ENCODE data around the gene RAMP2. TPM values are rescaled to one million over a fixed set of nuclear protein-coding genes. Genes with fewer than 3 reads are reported as not detected.
"Not testable (repeated sequence)": the region's sequence is repeated elsewhere in the genome, so short reads cannot be mapped to it uniquely, and the experiment has no call there.

The RAMP2 gene, protein sequence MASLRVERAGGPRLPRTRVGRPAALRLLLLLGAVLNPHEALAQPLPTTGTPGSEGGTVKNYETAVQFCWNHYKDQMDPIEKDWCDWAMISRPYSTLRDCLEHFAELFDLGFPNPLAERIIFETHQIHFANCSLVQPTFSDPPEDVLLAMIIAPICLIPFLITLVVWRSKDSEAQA
- 41.3 TPM for total RNA-seq
- long read RNA-seq, transcript RAMP2-201 (4 exons, 780 nt), result major isoform, 13 of 13 reads
- long read RNA-seq, partial matches to known transcripts, result 0 of 13 reads
- long read RNA-seq, other reads (novel, unspliced or antisense), result 0 of 13 reads

DNA sequence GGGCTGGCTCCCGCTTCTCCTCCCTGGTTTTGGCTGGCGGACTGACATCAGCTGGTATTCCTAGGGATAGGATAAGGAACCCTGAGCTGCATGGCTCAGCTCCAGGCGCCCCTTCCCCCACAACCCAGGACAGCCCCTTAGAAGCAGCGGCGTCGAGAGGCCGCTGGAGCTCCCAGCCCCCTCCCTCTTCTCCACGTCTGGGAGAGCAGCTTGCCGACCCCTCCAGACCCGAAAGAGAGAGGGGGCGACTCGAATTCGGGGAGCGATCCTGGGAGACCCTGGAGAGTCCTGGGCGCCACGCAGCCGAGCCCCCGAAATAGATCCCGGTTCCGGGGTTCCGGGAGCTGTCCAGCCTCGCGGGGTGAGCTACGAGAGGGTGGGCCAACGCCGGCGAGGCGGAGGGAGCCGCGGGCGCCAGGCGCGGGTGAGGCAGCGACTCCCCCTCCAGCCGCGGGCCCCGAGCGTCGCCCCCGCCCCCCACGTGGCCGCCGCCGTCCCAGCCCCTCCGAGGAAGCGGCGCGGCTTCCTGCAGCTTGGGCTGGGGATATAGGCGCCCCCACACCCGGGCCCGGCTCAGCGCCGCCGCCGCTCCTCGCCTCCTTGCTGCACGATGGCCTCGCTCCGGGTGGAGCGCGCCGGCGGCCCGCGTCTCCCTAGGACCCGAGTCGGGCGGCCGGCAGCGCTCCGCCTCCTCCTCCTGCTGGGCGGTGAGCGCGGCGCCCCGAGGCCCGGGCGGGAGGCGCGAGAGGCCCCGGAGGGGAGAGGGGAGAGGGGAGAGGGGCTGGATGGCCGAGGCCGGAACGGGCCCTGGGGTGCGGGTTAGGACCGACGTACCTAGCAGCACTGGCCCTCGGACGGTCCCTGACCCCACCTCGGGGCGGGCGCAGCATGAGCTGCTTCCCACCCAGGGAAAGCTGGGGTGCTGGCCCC lies at the start of gene RAMP2:
RAMP2 (plus strand) TSS at position 576 of the 930 bp plus-strand sequence; CDS start at position 611, 35 bp downstream.
- DNase-seq (ENCODE audit: missing footprints) (no peak), ATAC-seq (peak; percentile 47)
- intact Hi-C loops (cut with DNase I), result loop anchor here (5.0 kb wide), 1 partner anchor 184 kb away; the partner anchor contains the start of gene PSMC3IP

DNA sequence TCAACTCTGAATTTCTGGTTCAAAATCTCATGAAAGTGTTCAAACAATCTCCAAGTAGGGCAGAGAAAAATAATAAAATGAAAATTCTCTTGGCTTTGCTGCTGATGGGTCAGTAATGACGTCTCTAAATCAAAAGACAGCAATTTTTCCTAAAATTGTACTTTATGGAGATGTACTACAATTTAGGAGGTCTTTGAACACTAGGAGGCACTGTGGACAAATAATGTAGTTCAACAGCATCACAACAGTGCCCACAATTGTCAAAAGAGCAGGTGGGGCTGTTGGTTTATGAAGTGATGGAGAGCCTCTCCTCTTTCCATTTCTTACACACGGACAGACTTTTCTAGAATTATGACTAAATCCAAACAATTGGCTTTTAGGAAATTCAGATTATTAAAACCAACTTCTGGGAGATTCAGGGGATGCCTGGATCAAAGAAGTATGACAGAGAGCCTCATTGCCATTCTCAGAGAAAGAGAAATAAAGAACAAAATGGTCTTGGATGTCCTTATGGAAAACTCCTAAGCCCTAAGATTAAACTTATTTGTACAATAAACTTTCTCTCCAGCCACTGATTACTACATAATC lies 39.9 kb upstream of the RAMP2 start:
- intact Hi-C loops (cut with DNase I), result loop anchor here (1.0 to 2.0 kb wide), 2 partner anchors 42 to 104 kb away; partner anchors contain the start of gene BECN1
- DNase-seq (ENCODE audit: missing footprints) (no peak), ATAC-seq (peak; percentile 56)

DNA sequence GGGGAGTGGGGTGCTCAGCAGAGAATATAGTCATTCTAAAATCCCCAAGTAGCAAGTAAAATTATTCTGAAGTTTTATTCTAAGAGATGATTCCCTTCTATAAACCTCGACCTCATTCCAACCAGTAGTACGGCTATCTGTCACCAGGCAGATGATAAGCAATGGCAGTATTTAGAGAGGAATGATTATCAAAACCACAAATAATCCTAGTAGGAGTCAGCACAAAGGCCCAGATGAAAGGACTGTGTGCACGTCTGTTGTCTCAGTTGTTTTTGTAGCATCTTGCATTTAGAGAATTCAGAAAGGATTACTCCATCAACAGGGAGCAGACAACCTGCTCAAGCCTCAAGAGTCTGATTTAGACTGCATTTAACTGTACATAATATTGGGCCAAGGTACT lies 37.4 kb upstream of the RAMP2 start:
- intact Hi-C loops (cut with DNase I), result no loop called here
- DNase-seq (ENCODE audit: missing footprints) (no peak), ATAC-seq (no peak)

DNA sequence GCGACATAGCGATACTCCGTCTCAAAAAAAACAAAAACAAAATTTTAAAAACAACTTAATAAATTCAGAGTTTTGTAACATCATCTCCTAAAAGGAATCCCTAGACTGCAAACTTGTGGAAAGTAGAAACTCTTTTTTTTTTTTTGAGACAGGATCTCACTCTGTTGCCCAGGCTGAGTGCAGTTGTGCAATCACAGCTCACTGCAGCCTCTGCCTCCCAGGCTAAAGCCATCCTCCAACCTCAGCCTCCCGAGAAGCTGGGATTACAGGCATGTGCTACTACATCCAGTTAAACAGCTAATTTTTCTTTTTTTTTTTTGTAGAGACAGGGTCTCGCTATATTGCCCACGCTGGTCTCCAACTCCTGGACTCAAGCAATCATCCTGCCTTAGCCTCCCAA lies 35.9 kb upstream of the RAMP2 start:
- no peak for ATAC-seq
- intact Hi-C loops (cut with DNase I), result no loop called here

DNA sequence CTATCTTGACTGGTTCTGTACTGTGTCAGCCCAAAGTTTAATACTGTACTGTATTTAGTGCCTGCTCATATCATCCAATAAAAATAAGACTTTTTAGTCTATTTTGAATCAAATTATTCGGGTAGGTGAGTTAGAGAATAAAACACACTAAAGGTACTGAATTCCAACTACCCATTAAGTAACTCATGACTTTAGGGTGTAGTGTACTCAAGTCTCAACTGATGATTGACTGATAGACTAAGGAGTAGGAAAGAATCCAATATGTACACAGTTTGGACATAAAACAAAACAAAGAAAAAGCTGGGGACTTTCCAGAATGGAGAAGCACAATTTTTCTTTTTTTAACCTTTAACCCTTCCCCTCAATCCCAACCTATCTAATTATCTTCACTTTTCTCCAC lies 20.3 kb upstream of the RAMP2 start:
- no peak for ATAC-seq
- intact Hi-C loops (cut with DNase I), result no loop called here

More for the DNA sequence above, 35.9 kb upstream of the RAMP2 start:
- no peak for DNase-seq (ENCODE audit: missing footprints)

DNA sequence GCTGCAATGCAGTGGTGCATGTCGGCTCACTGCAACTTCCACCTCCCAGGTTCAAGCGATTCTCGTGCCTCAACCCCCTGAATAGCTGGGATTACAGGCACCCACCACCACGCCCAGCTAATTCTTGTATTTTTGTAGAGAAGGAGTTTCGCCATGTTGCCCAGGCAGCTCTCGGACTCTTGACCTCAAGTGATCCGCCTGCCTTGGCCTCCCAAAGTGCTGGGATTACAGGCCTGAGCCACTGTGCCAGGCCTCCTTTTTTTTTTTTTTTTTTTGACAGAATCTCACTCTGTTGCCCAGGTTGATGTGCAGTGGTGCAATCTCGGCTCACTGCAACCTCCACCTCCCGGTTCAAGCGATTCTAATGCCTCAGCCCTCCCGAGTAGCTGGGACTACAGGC lies 18.1 kb upstream of the RAMP2 start:
- ATAC-seq; DNase-seq (ENCODE audit: missing footprints); intact Hi-C loops (cut with DNase I): not testable (repeated sequence)

More for the DNA sequence above, 20.3 kb upstream of the RAMP2 start:
- no peak for DNase-seq (ENCODE audit: missing footprints)

DNA sequence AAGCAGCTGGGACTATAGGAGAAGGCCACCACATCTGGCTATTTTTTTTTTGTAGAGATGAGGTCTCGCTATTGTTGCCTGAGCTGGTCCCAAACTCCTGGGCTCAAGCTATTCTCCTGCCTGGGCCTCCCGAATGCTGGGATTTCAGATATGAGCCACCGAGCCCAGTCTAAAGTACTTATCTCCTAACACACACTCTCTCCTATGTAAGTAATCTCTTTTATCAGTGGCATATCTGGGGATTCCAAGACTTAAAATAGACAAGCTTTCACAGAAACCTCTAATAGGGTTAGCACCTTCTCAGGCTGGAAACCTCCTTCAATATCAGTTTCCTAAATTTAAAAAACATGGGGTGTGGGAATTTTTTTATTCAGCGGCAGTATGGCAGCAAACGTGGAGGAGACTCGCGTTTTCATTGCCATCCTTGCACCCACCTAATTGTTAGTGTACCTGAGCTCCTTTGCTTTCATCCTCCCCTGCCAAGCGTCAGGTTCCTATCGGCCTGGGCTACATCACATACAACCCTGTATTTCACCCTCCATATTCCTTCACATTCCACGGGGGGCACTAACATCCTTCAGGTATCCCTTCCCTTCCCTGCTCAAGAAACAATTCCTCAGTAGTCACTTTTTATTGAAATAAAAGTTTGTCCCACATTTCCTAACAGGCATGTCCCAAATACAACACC lies 17.3 kb upstream of the RAMP2 start:
- DNase-seq (ENCODE audit: missing footprints), result no peak
- ATAC-seq, result no peak
- intact Hi-C loops (cut with DNase I), result loop anchor here (1.0 kb wide), 1 partner anchor 20 kb away; no protein-coding TSS in a partner anchor

DNA sequence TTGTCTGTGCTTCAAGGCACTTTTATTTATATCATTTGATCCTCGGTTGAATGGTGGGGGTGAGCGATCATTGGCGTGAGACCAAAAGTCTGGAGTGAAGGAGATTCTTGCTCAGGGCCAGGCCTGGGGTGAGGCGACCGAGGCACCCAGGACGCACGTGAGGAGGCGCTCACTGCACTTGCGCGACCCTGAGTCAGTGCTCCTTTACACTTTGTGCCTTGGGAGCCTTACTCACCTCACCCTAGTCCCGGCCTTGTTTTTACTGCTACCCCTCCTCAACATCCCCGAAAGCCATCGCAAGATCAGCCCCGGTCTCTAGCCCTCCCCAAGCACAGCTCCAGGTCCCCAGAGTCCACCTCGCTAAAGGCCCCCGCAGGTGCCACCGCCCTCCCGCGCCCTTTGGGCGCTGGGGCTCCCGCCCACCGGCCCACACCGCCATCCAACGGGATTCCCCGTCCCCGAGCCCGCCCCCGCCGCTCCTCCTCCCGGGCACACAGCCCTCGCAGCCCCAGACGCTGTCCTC lies 16.7 kb upstream of the RAMP2 start:
- intact Hi-C loops (cut with DNase I), result loop anchor here (1.0 kb wide), 1 partner anchor 19 kb away; no protein-coding TSS in a partner anchor
- DNase-seq (ENCODE audit: missing footprints) (peak; percentile 86), ATAC-seq (peak; percentile 90)

DNA sequence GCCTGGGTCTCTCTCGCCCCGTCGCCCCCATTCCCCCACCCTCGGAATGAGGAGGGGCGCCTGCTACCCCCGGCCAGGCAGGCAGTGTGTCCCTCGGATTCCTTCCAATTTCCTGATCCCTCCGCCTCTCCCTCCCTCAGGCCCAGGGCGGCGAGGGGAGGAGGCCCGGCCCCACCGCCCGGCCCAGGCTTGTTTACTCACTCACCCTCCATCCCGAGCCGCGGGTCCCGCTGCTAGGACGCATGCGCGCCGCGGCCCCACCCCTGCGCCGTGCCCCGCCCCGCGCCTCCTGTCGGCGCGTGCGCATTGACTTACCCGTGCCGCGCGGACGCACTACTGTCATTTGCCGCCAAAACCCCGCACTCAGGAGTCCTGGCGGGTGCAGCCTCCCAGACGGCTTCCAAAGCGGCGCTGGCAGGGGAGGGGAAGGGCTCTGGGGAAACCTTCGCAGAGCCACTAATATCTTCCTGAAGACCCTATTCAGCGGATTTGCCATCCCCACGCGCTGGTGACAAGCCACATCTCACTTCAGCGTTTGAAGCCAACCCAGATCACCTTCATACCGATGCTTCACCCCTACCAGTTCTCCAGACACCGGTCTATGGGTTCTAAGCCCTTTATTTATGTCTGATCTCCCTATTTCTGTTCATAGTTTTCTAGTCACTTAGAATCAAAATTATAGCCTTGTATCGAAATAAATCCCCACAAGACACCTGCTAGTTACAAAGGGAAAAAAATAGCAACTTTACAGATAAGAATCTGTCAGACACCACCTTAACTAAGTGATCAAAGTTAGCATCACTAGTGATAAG lies 16.0 kb upstream of the RAMP2 start, which contains the start of gene EZH1:
EZH1 (minus strand) TSS at position 235 of the 812 bp plus-strand sequence. CDS start 16,099 bp downstream, outside the sequence.
- intact Hi-C loops (cut with DNase I), result loop anchor here (1.0 kb wide), 1 partner anchor 18 kb away; no protein-coding TSS in a partner anchor
- ATAC-seq (peak; percentile 97), DNase-seq (ENCODE audit: missing footprints) (peak; percentile 95)

DNA sequence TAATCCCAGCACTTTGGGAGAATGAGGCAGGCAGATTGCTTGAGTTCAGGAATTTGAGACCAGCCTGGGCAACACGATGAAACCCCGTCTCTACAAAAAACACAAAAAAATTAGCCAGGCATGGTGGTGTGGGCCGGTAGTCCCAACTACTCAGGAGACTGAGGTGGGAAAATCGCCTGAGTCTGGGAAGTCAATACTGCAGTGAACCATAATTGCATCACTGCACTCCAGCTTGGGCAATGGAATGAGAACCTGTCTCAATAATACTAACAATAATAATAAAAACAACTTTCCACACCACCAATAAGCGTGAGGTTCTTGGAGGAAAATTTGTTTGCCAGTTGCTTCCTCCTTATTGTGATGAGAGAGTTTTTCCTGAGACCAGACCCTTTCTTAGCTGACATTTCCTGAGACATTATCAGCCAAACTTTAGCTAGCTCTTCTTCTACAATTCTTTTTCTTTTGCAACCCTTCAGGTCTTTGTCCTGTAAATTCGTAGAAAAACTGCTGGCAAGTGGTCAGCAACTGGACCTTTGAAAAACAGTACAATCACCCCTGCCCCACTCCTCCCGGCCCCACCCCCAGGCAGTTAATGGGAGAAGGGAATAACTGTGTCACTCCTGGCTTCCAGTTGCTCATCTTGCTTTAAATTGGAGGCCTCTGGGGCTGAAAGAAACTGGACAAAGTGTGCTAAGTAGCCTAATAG lies 12.7 kb upstream of the RAMP2 start:
- intact Hi-C loops (cut with DNase I), result no loop called here
- DNase-seq (ENCODE audit: missing footprints), result peak; percentile 62
- no peak for ATAC-seq

DNA sequence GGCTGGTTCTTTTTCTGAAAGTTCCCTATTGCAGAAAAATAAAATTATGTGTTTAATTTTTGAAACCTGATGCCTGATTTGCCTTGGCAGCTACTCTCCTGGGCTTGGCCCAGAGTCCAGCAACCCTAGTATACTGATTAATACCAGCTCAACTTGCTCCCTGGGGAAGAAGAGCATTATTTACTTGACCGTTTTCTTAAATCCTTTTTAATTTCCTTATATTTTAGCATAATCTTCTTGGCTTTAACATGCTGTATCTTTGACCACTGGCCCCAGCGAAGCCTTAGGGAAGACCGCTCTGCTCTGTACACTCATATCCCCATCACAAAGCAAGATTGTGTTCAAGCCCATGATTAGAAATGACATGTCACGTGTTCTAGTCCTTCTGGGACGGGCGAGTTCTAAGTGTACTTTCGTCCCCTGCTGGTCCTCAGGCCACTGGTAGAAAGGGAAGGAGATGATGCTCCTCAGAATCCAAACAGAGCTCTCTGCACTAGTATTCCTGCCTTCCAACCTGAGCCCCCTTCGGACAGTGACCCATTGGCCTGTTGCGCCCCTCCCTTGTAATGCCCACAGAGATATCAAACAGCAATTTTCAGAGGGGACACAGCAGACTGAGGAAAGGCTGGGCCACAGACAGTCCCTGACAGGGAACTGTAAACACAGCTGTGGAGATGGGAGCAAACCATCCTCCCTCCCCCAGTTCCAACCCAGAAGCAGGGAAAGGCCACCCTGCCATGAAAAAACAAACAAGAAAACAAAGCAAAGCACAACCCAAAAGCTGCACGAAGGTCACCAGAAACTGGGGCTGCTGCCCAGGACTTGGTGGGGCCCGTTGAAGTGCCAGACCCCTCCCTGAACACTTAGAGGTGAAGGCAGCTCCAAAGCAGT lies 11.9 kb upstream of the RAMP2 start:
- ATAC-seq, result no peak
- peak; percentile 59 for DNase-seq (ENCODE audit: missing footprints)
- intact Hi-C loops (cut with DNase I), result no loop called here

DNA sequence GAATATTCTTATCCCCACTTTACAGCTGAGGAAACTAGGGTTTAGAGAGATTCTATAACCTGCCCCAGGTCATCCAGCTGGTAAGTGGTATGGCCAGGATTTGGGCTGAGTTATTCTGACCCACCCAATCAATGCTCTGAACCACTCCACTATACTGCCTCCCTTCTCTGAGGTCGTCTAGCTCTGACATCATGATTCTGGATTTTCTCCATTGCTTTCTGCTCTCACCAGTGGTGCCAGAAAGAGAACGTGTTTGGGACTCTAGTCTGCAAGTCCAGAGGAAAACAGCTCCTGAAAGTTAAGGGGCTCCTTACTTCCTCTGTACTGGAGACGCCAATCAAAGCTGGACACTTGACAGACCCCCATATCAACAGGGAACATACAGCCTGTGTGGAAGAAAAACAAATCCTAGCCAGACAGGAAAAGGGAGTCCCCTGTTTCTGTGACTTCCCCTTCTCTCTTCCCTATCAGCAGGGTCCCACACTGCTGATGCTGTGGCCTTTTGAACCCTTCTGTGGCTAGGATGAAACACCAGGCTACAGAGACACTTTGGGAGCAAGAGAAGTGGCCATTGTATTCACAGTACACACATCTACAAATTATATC lies 10.2 kb upstream of the RAMP2 start:
- intact Hi-C loops (cut with DNase I), result no loop called here
- DNase-seq (ENCODE audit: missing footprints), result no peak
- no peak for ATAC-seq

DNA sequence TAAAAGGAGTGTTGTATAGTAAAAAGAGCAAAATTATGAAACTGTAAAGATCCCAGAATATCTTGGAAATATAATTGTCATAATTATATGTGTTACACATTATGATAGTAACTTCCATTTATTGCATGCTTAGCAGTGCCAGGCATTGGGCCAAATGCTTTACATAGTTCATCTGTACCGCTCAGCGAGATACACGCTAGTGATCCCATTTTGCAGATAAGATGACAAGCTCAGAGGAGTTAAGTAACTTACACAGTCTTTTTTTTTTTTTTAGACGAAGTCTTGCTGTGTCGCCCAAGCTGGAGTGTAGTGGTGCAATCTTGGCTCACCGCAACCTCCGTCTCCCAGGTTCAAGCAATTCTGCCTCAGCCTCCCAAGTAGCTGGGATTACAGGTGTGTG lies 9.4 kb upstream of the RAMP2 start:
- ATAC-seq (no peak), DNase-seq (ENCODE audit: missing footprints) (no peak)
- intact Hi-C loops (cut with DNase I), result no loop called here

DNA sequence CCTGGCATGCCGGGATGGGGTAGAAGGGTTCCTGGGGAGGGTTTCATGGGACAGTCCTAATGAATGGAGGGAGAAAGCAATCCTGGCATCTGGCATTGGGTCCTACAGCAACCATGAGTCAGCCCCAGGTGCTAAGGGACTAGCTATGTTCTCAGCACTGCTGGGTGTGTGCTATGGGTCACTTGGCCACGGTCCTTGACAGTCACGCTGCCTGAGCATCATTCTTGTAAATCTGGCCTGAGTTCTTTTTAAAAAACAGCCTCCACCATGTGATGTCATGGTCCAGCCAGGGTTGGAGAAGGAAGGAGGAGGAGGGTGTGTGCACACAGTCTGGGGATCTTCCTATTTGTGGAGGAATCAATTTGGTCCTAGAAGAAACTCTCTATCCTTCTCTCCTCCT lies 6.2 kb upstream of the RAMP2 start:
- ATAC-seq (peak; percentile 91), DNase-seq (ENCODE audit: missing footprints) (no peak)
- intact Hi-C loops (cut with DNase I), result no loop called here

DNA sequence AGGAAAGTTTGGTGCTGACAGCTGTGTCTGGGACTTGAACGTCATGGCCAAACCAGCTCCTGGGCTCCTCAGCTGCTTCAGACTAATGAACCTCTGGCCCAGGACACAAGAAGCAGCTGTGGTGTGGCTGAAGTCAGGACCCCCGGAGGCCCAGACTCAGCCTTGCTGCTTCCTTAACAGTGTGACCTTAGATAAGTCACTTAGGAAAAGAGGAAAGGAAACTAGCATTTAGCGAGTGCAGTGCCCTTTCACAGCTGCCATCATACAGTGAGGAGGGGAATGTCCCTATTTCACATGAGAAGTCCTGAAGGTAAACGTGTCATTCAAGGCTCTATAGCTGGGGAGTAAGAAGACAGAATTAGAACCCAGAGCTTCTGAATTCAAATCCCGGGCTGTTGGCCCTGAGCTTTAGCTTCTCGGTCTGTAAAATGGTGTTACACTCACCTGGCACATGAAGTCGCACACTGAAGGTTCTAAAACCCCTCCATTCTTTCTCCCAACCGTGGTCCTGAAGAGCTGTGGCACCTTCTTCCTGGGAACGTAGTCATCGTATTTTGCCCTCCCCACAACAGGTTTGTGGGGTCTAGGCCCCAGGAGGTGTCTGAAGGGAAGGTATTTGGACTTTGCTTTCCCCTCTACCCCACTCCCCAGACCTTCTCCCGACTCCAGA lies 910 bp upstream of the RAMP2 start:
- intact Hi-C loops (cut with DNase I), result loop anchor here (5.0 kb wide), 1 partner anchor 183 kb away; the partner anchor contains the start of gene PSMC3IP
- no peak for DNase-seq (ENCODE audit: missing footprints)
- no peak for ATAC-seq

Data from Right ventricle myocardium inferior (tissue), 1 donor.